IMR-90 (cell line): ENCODE results near the gene RASSF8. TPM values are rescaled to one million over a fixed set of nuclear protein-coding genes. Genes with fewer than 3 reads are reported as not detected.

ENCODE experiments used
- MAFK ChIP-seq: IDR thresholded peaks from 2 replicates; pipeline ENCODE4 v1.6.1; 2012; ENCODE audit warnings: low read depth, low read length, improper control_type of control experiment
- POLR2A ChIP-seq: IDR thresholded peaks from 2 replicates; pipeline ENCODE4 v1.6.1; 2012; ENCODE audit warnings: mild to moderate bottlenecking, low read depth, low read length
- RFX5 ChIP-seq: IDR thresholded peaks from 2 replicates; pipeline ENCODE4 v1.8.0; 2012; ENCODE audit warnings: low read depth, mild to moderate bottlenecking, low read length, moderate library complexity
- SMC3 ChIP-seq: fragments of 150-350 bp; IDR thresholded peaks from 2 replicates; pipeline ENCODE4 v1.6.1; 2016; ENCODE audit warnings: low read depth, mild to moderate bottlenecking, antibody characterized with exemption, low read length, moderate library complexity
- USF2 ChIP-seq: fragments of 150-350 bp; IDR thresholded peaks from 2 replicates; pipeline ENCODE4 v1.6.1; 2017; ENCODE audit warnings: mild to moderate bottlenecking, antibody characterized with exemption, low read length, low read depth
- polyA plus RNA-seq, 3 experiments: library from polyadenylated mRNA; depleted of rRNA; stranded (reverse); fragments of >200 nt; gene quantifications; 2 replicates each; pipeline ENCODE4 v1.2.3, GENCODE V29; 2012; ENCODE audit warnings: low replicate concordance in 1 of 3
- total RNA-seq: library from RNA; depleted of rRNA; stranded (reverse); fragments of >200 nt; gene quantifications from 2 replicates; pipeline ENCODE4 v1.2.3, GENCODE V29; 2012

Gene RASSF8
- total and polyA plus RNA-seq, 2 of the 4 experiments (the other 2 are of a cell fraction), result 10.8 to 50.5 TPM

GRCh38 chr12:26113853-26114719 lies 155.6 kb downstream of the RASSF8 start (continued):
- TF ChIP-seq USF2 (peak; percentile 94), SMC3 (no peak), POLR2A (peak; percentile 71), RFX5 (no peak), MAFK (peak; percentile 77)
